HUES6 (cell line): ENCODE measurements around the gene MED22.
A peak's percentile ranks its signal among the peaks of the same experiment; 100 is the strongest.
"Not testable (repeated sequence)": the region's sequence is repeated elsewhere in the genome, so short reads cannot be mapped to it uniquely, and the experiment has no call there.

Experiments
- H3K27ac ChIP-seq: 2 replicates; pipeline ENCODE4 v1.7.0; 2013; ENCODE audit warnings: low read depth, mild to moderate bottlenecking, low read length, inconsistent platforms
- H3K27me3 ChIP-seq: 2 replicates; pipeline ENCODE4 v1.6.1; 2013; ENCODE audit warnings: low read length; ENCODE audit not compliant: control insufficient read depth, insufficient read depth
- H3K36me3 ChIP-seq: 2 replicates; pipeline ENCODE4 v1.6.1; 2013; ENCODE audit warnings: low read length; ENCODE audit not compliant: control insufficient read depth, insufficient read depth
- H3K4me1 ChIP-seq: 2 replicates; pipeline ENCODE4 v1.6.1; 2013; ENCODE audit warnings: low read length; ENCODE audit not compliant: control insufficient read depth, insufficient read depth
- H3K4me3 ChIP-seq: 2 replicates; pipeline ENCODE4 v1.5.1; 2013; ENCODE audit warnings: low read depth, low read length
- H3K9ac ChIP-seq: one replicate; pipeline ENCODE4 v1.6.1; 2013; ENCODE audit warnings: mild to moderate bottlenecking, low read length
- H3K9me3 ChIP-seq: 2 replicates; pipeline ENCODE4 v1.6.1; 2013; ENCODE audit warnings: low read depth, low read length; ENCODE audit not compliant: control insufficient read depth, insufficient read depth

MED22 gene

GRCh38 chr9:133344979-133345378 is 3.0 kb downstream of the MED22 start:
- H3K9me3 ChIP-seq: no peaks in the 10 kb centered on the region
- H3K36me3 ChIP-seq: peaks cover 82% of the 10 kb centered on the region
- no peak overlapping the region for H3K4me3 ChIP-seq
- no peak overlapping the region for H3K9ac ChIP-seq
- H3K4me1 ChIP-seq: peaks cover 15% of the 10 kb centered on the region; the same call in 1 of the 2 replicates
- H3K27me3 ChIP-seq: no peaks in the 10 kb centered on the region
- H3K27ac ChIP-seq: no peak overlapping the region

- no peaks in the 10 kb centered on the region for H3K27me3 ChIP-seq
- peaks cover 12% of the 10 kb centered on the region; the same call in 1 of the 2 replicates for H3K4me1 ChIP-seq
- H3K36me3 ChIP-seq: peaks cover 82% of the 10 kb centered on the region
- no peak overlapping the region for H3K4me3 ChIP-seq
- H3K9me3 ChIP-seq: no peaks in the 10 kb centered on the region
- no peak overlapping the region for H3K27ac ChIP-seq
- no peak overlapping the region for H3K9ac ChIP-seq
Observed at GRCh38 chr9:133344071-133344470, 3.9 kb downstream of the MED22 start.

GRCh38 chr9:133342570-133342969 is 5.4 kb downstream of the MED22 start:
- Histone ChIP-seq H3K27me3 (no peaks in the 10 kb centered on the region), H3K36me3 (peaks cover 78% of the 10 kb centered on the region), H3K4me1 (peaks cover 10% of the 10 kb centered on the region; the same call in 1 of the 2 replicates), H3K27ac (no peak overlapping the region), H3K9ac (no peak overlapping the region), H3K9me3 (no peaks in the 10 kb centered on the region), H3K4me3 (no peak overlapping the region)

- peaks cover 78% of the 10 kb centered on the region for H3K36me3 ChIP-seq
- no peak overlapping the region for H3K27ac ChIP-seq
- H3K4me1 ChIP-seq: peaks cover 10% of the 10 kb centered on the region; the same call in 1 of the 2 replicates
- H3K4me3 ChIP-seq: no peak overlapping the region
- H3K27me3 ChIP-seq: no peaks in the 10 kb centered on the region
- H3K9me3 ChIP-seq: no peaks in the 10 kb centered on the region
- H3K9ac ChIP-seq: no peak overlapping the region
Observed at GRCh38 chr9:133342069-133342406, 5.9 kb downstream of the MED22 start.

- Histone ChIP-seq H3K9me3 (no peaks in the 10 kb centered on the region), H3K27me3 (no peaks in the 10 kb centered on the region), H3K36me3 (peaks cover 78% of the 10 kb centered on the region), H3K4me1 (peaks cover 8% of the 10 kb centered on the region), H3K27ac (no peak overlapping the region), H3K4me3 (no peak overlapping the region), H3K9ac (no peak overlapping the region)
Observed at GRCh38 chr9:133341369-133342068, 6.4 kb downstream of the MED22 start.

GRCh38 chr9:133340916-133341315 is 7.0 kb downstream of the MED22 start:
- H3K9ac ChIP-seq: no peak overlapping the region
- H3K27me3 ChIP-seq: no peaks in the 10 kb centered on the region
- H3K27ac ChIP-seq: no peak overlapping the region
- no peak overlapping the region for H3K4me3 ChIP-seq
- H3K4me1 ChIP-seq: peaks cover 6% of the 10 kb centered on the region; the same call in 1 of the 2 replicates
- peaks cover 74% of the 10 kb centered on the region for H3K36me3 ChIP-seq
- no peaks in the 10 kb centered on the region for H3K9me3 ChIP-seq

- Histone ChIP-seq H3K4me1 (peaks cover 6% of the 10 kb centered on the region; the same call in 1 of the 2 replicates), H3K36me3 (peaks cover 67% of the 10 kb centered on the region), H3K27ac (no peak overlapping the region)
Observed at GRCh38 chr9:133340256-133340655, 7.7 kb downstream of the MED22 start.

GRCh38 chr9:133339641-133340040 is 8.3 kb downstream of the MED22 start:
- Histone ChIP-seq H3K9ac (no peak overlapping the region), H3K4me3 (no peak overlapping the region), H3K36me3 (peaks cover 63% of the 10 kb centered on the region), H3K4me1 (peaks cover 8% of the 10 kb centered on the region), H3K9me3 (no peaks in the 10 kb centered on the region), H3K27ac (no peak overlapping the region), H3K27me3 (no peaks in the 10 kb centered on the region)

More at GRCh38 chr9:133340256-133340655, 7.7 kb downstream of the MED22 start:
- H3K27me3 ChIP-seq: no peaks in the 10 kb centered on the region
- H3K9me3 ChIP-seq: no peaks in the 10 kb centered on the region
- no peak overlapping the region for H3K9ac ChIP-seq
- H3K4me3 ChIP-seq: no peak overlapping the region

- peak within 1 kb of the TSS; percentile 89 for H3K27ac ChIP-seq
- H3K4me3 ChIP-seq: peak within 1 kb of the TSS; percentile 79
- H3K36me3 ChIP-seq: peaks cover 63% of the 10 kb centered on the region
- peak within 1 kb of the TSS; percentile 94 for H3K9ac ChIP-seq
- no peaks in the 10 kb centered on the region for H3K9me3 ChIP-seq
- no peaks in the 10 kb centered on the region for H3K27me3 ChIP-seq
- H3K4me1 ChIP-seq: peaks cover 17% of the 10 kb centered on the region
Observed at GRCh38 chr9:133335924-133336811, 11.8 kb downstream of the MED22 start, which contains the start of gene SURF6. SURF6 (minus strand) TSS chr9:133336188; CDS start chr9:133336132, 56 bp downstream.

GRCh38 chr9:133334888-133335287 is 13.0 kb downstream of the MED22 start:
- H3K4me3 ChIP-seq: peak overlapping the region; percentile 79
- H3K4me1 ChIP-seq: peaks cover 17% of the 10 kb centered on the region
- H3K36me3 ChIP-seq: peaks cover 63% of the 10 kb centered on the region
- not testable (repeated sequence) for H3K9me3 ChIP-seq, H3K27me3 ChIP-seq
- H3K9ac ChIP-seq: peak overlapping the region; percentile 94
- peak overlapping the region; percentile 89; the same call in 1 of the 2 replicates for H3K27ac ChIP-seq

- H3K4me3 ChIP-seq: peak overlapping the region; percentile 79
- H3K9ac ChIP-seq: peak overlapping the region; percentile 94
- peaks cover 58% of the 10 kb centered on the region for H3K36me3 ChIP-seq
- peaks cover 17% of the 10 kb centered on the region for H3K4me1 ChIP-seq
- peak overlapping the region; percentile 89 for H3K27ac ChIP-seq
- no peaks in the 10 kb centered on the region for H3K9me3 ChIP-seq
- H3K27me3 ChIP-seq: no peaks in the 10 kb centered on the region
Observed at GRCh38 chr9:133334161-133334560, 13.8 kb downstream of the MED22 start.
